Left colon (tissue), 2 donors: Measurements from ENCODE around the gene VWF. TPM values are rescaled to one million over a fixed set of nuclear protein-coding genes. Genes with fewer than 3 reads are reported as not detected.

Source experiments
- ATAC-seq: fragments of 200-7000 bp; cut with Tn5 transposase; one replicate; pipeline ENCODE4 v1.9.1; 2020; ENCODE audit warnings: mild to moderate bottlenecking, moderate library complexity
- DNase-seq, 2 donors: peaks; one replicate each; pipeline ENCODE4 v3.0.0-alpha.2; 2020
- intact Hi-C, 2 donors: fragments of 100-400 bp; cut with DNase I in 1 of 2; cut with micrococcal nuclease in 1 of 2; formaldehyde crosslinking; loops; one replicate each; pipeline versions ENCODE4 v1.11.2 to v1.14.0; 2022; cut with DNase I, micrococcal nuclease
- total RNA-seq, 2 donors: library from RNA; stranded (reverse); fragmentation: NEBNext Ultra II Directional; extraction: Animal tissue kit (Norgen Biotek cat#: 25700); gene quantifications; one replicate each; pipeline ENCODE4 v1.2.1, GENCODE V29; 2021
- donor health status: DM: no; HTN: no; CAD: no.
- donor health status: DM: yes; HTN: yes; CAD: no.

Gene VWF
- total RNA-seq, 2 donors from 2014 or later, result 42.8 to 48.5 TPM

DNA sequence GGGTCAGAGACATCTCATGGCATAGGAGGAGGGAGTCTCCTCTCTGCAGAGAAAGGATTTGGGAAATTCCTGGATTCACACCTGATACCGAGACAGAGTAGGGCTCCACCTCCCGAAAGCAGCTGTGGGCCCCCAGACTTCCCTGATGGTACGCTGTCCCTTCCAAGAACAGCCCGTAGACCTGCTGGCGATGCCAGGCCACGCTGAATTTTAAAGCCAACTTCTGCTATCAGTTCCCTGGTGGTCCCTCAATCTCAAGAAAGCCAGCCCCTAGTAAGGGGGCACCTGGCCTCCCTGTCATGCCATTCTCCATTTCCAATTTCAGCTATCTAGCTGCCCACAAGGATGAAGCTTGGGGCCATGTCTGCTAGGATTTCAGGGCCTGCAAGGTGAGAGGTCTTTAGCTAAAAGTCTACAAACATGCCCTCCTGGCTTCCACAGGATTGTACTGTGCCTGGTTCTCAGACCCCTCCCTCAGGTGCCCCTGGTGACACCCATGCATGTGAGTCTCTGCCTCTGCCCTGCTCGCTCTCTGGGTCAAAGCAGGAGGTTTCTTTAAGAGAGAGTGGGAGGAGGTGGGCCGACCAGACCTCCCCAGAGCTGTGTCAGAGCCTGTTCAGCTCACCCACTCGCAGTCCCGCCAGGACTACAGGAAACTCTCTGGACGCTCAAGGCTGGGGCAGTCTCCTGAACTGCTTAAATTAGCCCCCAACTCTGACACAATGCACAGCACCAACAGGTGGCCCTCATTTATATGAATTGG is 209.9 kb downstream of the VWF start:
- intact Hi-C loops, result no loop called here
- no peak for ATAC-seq

GRCh38 chr12:5913387-5913786 is 211.1 kb downstream of the VWF start:
- no peak for ATAC-seq
- intact Hi-C loops, result no loop called here

More for the DNA sequence above, 209.9 kb downstream of the VWF start:
- no peak for DNase-seq

GRCh38 chr12:5912437-5913334 is 211.8 kb downstream of the VWF start:
- intact Hi-C loops, result no loop called here
- ATAC-seq (no peak), DNase-seq (no peak)

More at GRCh38 chr12:5913387-5913786, 211.1 kb downstream of the VWF start:
- DNase-seq, result no peak

DNA sequence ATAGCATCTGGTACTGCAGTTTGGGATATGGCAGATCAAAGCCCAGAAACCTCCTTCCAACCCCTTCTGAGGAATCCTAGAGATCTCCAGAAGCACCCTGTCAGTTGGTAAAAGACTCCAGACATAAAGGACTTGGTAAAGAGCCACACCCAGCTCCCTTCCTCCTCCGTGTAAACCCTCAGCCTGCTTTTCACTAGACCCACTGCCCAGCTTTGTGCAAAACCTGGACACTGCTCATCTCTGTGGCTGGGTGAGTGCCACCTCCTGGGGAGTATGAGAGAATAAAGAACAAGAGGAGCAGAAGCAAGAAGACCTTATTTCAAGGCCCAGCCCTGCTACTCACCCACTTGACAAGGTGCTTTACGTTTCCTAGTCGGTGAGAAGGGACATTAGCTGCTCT is 212.5 kb downstream of the VWF start:
- intact Hi-C loops, result no loop called here
- no peak for ATAC-seq
- DNase-seq, result no peak

GRCh38 chr12:5910790-5911548 is 213.5 kb downstream of the VWF start:
- no peak for ATAC-seq

DNA sequence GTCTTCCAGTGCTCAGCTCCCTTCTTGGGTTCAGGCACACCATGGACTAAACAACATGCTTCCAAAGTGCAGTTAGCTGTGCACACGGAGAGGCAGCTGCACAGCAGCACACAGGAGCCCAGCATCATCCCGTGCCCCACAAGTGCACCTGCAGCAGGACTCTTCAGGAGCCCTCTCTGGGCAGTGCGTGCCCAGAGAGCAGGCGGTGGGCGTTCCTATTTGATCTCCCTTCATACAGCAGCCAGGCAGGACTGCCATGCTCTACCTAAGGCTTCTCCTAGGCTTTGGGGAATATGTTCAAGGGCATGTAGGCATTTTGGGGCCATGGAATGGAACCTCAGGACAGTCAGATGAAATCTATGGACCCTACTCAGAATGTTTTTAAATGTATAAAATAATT is 214.9 kb downstream of the VWF start:
- DNase-seq (no peak), ATAC-seq (no peak)
- intact Hi-C loops, result no loop called here

More at GRCh38 chr12:5910790-5911548, 213.5 kb downstream of the VWF start:
- intact Hi-C loops, result no loop called here
- DNase-seq, result no peak

GRCh38 chr12:5908251-5908650 is 216.2 kb downstream of the VWF start:
- intact Hi-C loops, result no loop called here
- DNase-seq, result no peak
- ATAC-seq, result no peak

- intact Hi-C loops, result no loop called here
- no peak for DNase-seq
- ATAC-seq, result no peak
Measured at GRCh38 chr12:5907807-5908206, 216.7 kb downstream of the VWF start.

GRCh38 chr12:5905757-5906156 is 218.7 kb downstream of the VWF start:
- intact Hi-C loops, result no loop called here
- DNase-seq (no peak), ATAC-seq (no peak)

DNA sequence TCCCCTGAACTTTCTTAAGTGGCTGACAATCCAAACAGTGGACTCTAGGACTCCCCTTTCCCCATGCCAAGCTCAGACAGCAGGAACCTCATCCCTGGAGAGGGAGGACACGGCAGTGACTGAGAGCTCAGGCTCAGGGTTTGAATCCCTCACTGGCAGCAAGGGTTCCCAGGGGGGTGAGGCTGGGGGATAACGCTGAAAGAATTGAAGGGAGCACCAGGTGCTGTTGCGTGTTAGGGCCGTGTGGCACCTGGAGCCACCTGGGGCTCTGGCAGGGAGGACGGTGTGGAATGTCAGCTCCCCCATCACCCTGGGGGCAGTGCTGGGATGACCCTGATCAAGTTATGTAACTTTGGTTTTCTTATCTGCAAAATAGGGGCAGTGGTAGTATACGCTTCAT is 219.5 kb downstream of the VWF start:
- no peak for ATAC-seq
- DNase-seq, result no peak
- intact Hi-C loops, result no loop called here

DNA sequence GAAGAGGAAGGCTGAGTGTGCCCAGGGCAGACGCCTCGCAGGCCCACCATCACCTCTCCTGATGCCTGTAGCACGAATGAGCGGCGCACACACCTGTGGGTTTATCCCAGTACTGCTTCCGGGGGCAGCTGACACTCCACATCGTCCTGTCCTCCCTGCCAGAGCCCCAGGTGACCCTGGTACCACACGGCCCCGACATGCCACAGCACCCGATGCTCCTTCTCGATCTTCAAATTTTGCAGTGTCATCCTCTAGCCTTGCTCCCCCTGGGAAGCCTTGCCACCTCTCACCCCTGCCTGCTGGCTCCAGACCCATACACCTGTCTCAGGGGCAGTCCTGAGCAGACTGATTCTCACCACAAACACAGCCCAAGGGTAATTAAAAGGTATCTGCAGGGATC is 220.0 kb downstream of the VWF start:
- DNase-seq, result no peak
- ATAC-seq, result no peak

GRCh38 chr12:5902736-5903135 is 221.7 kb downstream of the VWF start:
- no peak for DNase-seq
- intact Hi-C loops, result no loop called here
- ATAC-seq, result no peak

More for the DNA sequence above, 220.0 kb downstream of the VWF start:
- intact Hi-C loops, result no loop called here

DNA sequence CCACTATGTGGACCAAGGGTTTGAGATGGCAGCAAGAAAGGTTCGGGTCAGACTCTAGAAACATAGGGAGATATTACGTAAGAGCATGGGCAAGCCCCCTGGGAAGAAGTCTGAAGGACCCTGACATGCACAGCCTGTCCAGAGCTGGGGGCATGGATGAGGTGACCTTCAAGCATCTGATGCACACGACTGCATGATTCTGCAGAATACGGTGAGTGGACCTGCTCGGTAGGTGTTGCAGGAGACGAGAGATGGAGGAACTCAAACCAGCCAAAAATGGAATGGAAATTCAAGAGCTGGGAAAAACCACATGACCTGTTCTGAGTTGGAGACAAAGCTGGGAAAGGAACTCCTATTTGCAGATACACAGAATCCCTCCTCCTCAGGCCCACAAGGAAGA is 223.1 kb downstream of the VWF start:
- intact Hi-C loops, result no loop called here
- DNase-seq (no peak), ATAC-seq (no peak)

DNA sequence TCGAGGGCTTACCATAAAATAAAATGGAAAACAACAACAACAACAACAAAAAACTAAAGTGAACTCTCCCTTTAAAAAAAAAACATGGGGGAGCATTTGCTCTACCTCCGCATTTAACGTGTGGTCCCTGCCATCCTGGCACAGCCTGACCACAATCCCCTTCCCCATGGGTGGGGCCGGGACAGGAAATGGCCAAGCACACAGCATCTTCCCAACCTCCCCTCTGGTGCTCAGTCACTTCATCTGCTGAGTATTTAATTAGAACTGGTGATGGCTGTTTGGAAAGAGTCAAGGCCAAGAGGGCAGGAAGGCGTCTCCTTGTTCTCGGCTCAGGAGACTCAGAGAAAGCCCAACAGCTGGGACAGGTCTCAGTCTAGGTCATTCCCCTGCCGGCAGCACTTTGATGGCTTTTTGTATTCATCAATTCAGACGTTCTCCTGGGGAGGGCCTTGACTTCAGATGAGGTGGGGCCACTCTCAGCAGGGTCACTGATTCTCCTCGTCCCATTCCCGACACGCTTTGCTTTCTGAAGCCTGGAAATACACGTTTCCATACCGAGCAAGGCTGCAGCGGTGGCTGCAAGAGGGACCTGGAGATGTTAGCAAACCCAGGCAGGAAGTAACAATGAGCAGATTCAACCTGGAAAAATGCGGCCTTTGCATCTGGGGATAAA is 223.8 kb downstream of the VWF start:
- no peak for ATAC-seq
- no peak for DNase-seq
- intact Hi-C loops, result no loop called here

- intact Hi-C loops, result no loop called here
- ATAC-seq, result no peak
Measured at GRCh38 chr12:5900076-5900475, 224.4 kb downstream of the VWF start.

GRCh38 chr12:5899675-5900074 is 224.8 kb downstream of the VWF start:
- DNase-seq (no peak), ATAC-seq (no peak)
- intact Hi-C loops, result no loop called here

More at GRCh38 chr12:5900076-5900475, 224.4 kb downstream of the VWF start:
- no peak for DNase-seq

DNA sequence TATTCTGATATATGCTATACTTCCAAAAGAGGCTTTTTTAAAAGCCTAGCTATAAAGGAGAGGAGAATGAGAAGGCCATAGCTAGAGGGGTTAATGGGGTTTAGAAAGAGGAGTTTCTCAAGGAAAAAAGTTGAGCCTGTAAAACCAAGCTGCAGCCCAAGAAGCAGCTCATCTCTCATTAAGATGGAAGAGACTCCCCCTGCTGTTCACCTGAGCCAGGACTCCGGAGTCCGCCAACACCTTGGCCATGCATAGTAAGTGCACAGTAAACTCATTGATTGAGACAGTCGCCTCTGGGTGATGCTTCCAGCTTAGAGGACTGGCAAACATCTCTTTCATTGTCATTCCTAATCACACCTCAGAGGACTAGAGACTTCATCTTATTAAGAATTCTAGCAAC is 225.6 kb downstream of the VWF start:
- intact Hi-C loops, result no loop called here
- ATAC-seq (no peak), DNase-seq (no peak)
